ENCODE data around the gene PDZD2. TPM values are rescaled to one million over a fixed set of nuclear protein-coding genes. Genes with fewer than 3 reads are reported as not detected.

PDZD2 gene
- total RNA-seq, 4 donors from 2014 or later: 34.1 to 91.4 (median 51.0) TPM

DNA sequence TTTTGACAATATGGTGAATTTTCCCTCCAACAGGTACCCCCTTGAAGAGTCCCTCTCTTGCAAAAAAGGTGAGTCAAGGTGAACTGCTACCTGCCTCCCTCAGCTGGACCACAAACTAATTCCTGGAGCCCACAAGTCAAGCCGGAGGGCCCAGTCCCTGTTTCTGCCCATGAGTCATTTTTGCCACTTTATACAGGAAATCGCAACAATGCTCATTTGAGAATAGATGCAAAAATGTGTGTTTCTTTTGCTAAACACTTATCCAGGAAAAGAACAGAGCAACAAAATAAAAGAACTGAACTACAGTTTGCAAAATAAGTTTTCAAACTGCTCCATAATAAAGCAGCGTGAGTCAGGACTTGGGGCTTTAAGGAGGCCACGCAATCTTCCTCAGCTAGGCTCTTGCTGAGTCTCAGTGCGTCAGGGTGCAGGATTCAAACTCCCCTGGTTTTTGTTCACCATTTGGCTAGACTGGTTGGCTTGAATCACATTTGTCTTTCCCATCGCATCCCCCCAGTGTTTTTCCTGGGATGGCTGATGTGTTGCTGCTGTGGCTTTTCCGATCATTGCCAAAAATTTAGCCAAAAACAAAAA lies 432.5 kb downstream of the PDZD2 start:
- TF ChIP-seq, protein P1, sequence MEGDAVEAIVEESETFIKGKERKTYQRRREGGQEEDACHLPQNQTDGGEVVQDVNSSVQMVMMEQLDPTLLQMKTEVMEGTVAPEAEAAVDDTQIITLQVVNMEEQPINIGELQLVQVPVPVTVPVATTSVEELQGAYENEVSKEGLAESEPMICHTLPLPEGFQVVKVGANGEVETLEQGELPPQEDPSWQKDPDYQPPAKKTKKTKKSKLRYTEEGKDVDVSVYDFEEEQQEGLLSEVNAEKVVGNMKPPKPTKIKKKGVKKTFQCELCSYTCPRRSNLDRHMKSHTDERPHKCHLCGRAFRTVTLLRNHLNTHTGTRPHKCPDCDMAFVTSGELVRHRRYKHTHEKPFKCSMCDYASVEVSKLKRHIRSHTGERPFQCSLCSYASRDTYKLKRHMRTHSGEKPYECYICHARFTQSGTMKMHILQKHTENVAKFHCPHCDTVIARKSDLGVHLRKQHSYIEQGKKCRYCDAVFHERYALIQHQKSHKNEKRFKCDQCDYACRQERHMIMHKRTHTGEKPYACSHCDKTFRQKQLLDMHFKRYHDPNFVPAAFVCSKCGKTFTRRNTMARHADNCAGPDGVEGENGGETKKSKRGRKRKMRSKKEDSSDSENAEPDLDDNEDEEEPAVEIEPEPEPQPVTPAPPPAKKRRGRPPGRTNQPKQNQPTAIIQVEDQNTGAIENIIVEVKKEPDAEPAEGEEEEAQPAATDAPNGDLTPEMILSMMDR (IDR thresholded peaks at IDR 0.05; ENCODE audit: low read depth): no peak

- TF ChIP-seq, protein P1 (IDR thresholded peaks at IDR 0.05; ENCODE audit: low read depth): no peak
Measured at GRCh38 chr5:32072054-32072453, 433.1 kb downstream of the PDZD2 start.

DNA sequence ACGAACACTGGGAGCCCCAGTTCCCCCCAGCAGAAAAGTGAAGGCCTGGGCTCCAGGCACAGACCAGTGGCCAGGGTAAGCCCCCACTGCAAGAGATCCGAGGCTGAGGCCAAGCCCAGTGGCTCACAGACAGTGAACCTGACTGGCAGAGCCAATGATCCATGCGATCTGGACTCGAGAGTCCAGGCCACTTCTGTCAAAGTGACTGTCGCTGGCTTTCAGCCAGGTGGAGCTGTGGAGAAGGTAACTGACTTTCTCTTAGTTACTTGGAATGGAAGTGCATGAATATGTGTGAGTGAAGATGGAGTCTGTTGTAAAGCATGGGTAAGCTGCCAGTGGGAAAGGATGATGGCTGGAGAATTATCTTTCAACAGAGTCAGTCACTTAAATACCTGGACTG lies 435.5 kb downstream of the PDZD2 start:
- TF ChIP-seq, protein P1 (IDR thresholded peaks at IDR 0.05; ENCODE audit: low read depth): no peak

GRCh38 chr5:32076699-32077695 lies 438.1 kb downstream of the PDZD2 start:
- TF ChIP-seq, protein P1 (IDR thresholded peaks at IDR 0.05; ENCODE audit: low read depth): no peak

DNA sequence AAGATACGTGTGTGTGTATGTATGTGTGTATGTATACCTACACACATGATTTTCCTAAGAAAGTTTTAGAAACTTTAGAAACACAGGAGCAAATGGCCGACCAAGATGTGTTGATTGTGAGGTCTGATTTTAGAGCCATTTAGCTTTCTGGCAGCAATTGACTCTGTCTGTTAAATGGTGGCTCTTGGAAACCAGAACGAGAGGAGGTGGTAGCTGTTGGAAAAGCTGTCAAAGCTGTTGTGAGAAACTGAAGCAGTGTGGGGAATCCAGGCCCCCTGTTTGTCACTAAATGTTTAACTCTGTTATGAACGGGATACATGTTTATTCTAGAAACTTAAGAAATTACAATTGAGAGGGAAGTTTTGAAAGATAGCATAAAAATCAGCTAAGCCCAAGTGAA lies 443.8 kb downstream of the PDZD2 start:
- TF ChIP-seq, protein P1 (IDR thresholded peaks at IDR 0.05; ENCODE audit: low read depth): no peak

DNA sequence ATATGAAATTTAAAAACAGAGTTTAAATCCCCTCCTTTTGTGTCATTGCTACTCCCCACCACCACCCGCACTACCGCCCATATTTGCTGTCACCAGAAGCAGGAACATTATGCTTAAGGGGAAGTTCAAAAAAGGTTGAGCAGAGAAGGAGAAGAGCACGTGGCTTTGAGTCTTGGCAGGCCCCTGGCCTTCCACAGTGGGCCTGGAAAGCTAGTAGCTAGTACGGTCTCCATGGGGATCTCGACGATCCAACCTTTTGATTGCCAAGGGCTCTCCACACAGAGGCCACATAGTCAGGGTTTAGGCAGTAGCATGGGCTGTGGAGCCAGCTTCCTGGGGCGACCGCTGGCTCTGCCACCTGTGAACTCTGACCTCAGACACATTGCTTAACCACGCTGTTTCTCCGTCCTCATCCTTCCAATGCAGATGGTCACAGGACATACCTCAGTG lies 445.1 kb downstream of the PDZD2 start:
- TF ChIP-seq, protein P1 (IDR thresholded peaks at IDR 0.05; ENCODE audit: low read depth): no peak

Data from subcutaneous adipose tissue (tissue), 4 donors.